Caco-2 (cell line): Measurements from ENCODE around the gene AIG1. TPM values are rescaled to one million over a fixed set of nuclear protein-coding genes. Genes with fewer than 3 reads are reported as not detected.

Experiments used
- BruUV-seq: library from RNA; stranded (reverse); fragments of 400-500 nt; replicated peaks from 2 replicates; lab custom pipeline; 2021; lab: Mats Ljungman, UMichigan
- CTCF ChIA-PET: fragments of 300-600 bp; sonication (Branson Sonifier 250); formaldehyde crosslinking; loops from one replicate; lab custom pipeline; 2022; ENCODE audit warnings: antibody characterized with exemption; lab: Charles Lee
- POLR2A ChIA-PET: fragments of 300-600 bp; sonication (Branson Sonifier 250); formaldehyde crosslinking; loops from one replicate; lab custom pipeline; 2022; ENCODE audit warnings: antibody characterized with exemption; lab: Charles Lee
- DNase-seq, 2 experiments: peaks; one replicate each; pipeline versions ENCODE4 v3.0.0 to v3.0.0-alpha.2; 2020 to 2022
- H3K27me3 ChIP-seq: replicated peaks from 2 replicates; pipeline ENCODE4 v1.6.0; 2011; ENCODE audit warnings: low read length; ENCODE audit not compliant: control insufficient read depth, insufficient read depth
- H3K36me3 ChIP-seq: 2 replicates; pipeline ENCODE4 v1.5.1; 2011; ENCODE audit warnings: low read length; ENCODE audit not compliant: control insufficient read depth, insufficient read depth
- H3K4me1 ChIP-seq: fragments of 250-450 bp; sonication (Bioruptor Pico); 2 replicates; pipeline ENCODE4 v1.5.1; 2020; ENCODE audit warnings: mild to moderate bottlenecking
- H3K4me3 ChIP-seq: 2 replicates; pipeline ENCODE4 v1.5.1; 2011; ENCODE audit warnings: low read depth, mild to moderate bottlenecking, control low read depth, low read length
- H3K9me3 ChIP-seq: fragments of 250-450 bp; sonication (Bioruptor Pico); 2 replicates; pipeline ENCODE4 v1.5.1; 2020; ENCODE audit warnings: mild to moderate bottlenecking, moderate library complexity
- H3K27ac Mint-ChIP-seq: one replicate; pipeline ENCODE4 v1.8.0; 2022; ENCODE audit warnings: mixed read lengths; ENCODE audit not compliant: unreplicated experiment
- H3K27me3 Mint-ChIP-seq: one replicate; pipeline ENCODE4 v1.8.0; 2022; ENCODE audit warnings: mixed read lengths; ENCODE audit not compliant: insufficient read depth, unreplicated experiment
- H3K36me3 Mint-ChIP-seq: one replicate; pipeline ENCODE4 v1.8.0; 2022; ENCODE audit warnings: mild to moderate bottlenecking, mixed read lengths; ENCODE audit not compliant: insufficient read depth, unreplicated experiment
- H3K4me1 Mint-ChIP-seq: one replicate; pipeline ENCODE4 v1.8.0; 2022; ENCODE audit warnings: low read depth, mixed read lengths; ENCODE audit not compliant: unreplicated experiment
- H3K4me3 Mint-ChIP-seq: one replicate; pipeline ENCODE4 v1.8.0; 2022; ENCODE audit warnings: mild to moderate bottlenecking, moderate library complexity, mixed read lengths; ENCODE audit not compliant: unreplicated experiment
- H3K9me3 Mint-ChIP-seq: one replicate; pipeline ENCODE4 v1.8.0; 2022; ENCODE audit warnings: mixed read lengths; ENCODE audit not compliant: unreplicated experiment
- intact Hi-C: fragments of 100-400 bp; cut with micrococcal nuclease; formaldehyde crosslinking; loops from one replicate; pipeline ENCODE4 v1.10.0; 2022; ENCODE audit not compliant: unreplicated experiment
- total RNA-seq: library from RNA; stranded (reverse); gene quantifications from 2 replicates; pipeline ENCODE4 v1.2.3, GENCODE V29; 2022
- TF ChIP-seq, protein P1 (sequence below), 2 experiments: fragments of 200-600 bp in 1 of 2; IDR thresholded peaks; 1 replicate in 1 of 2; 2 replicates in 1 of 2; pipeline versions ENCODE4 v1.5.1 to v1.8.0; 2011 to 2022; ENCODE audit warnings: antibody characterized with exemption in 1 of 2, control low read depth in 1 of 2, inconsistent platforms in 1 of 2, low read depth in 1 of 2, low read length in 1 of 2, mild to moderate bottlenecking in 1 of 2, moderate library complexity in 1 of 2; ENCODE audit not compliant: insufficient read depth in 1 of 2, severe bottlenecking in 1 of 2, unreplicated experiment in 1 of 2

Gene AIG1
- total RNA-seq, 1 experiment from 2014 or later = 27.6 TPM

GRCh38 chr6:143123081-143123480, 62.4 kb downstream of the AIG1 start:
- Mint-ChIP-seq H3K36me3 (no peaks in the 10 kb centered on the region), H3K4me1 (no peaks in the 10 kb centered on the region), H3K27ac (no peak overlapping the region), H3K4me3 (no peak overlapping the region), H3K27me3 (no peaks in the 10 kb centered on the region), H3K9me3 (peaks cover 31% of the 10 kb centered on the region)
- H3K9me3 ChIP-seq = 0 out of 2 replicates have a peak, but pooled peaks cover 4% of the 10 kb centered on the region
- intact Hi-C loops = no loop called here
- no peaks in the 10 kb centered on the region for H3K27me3 ChIP-seq
- no peak overlapping the region for H3K4me3 ChIP-seq
- no TSS peak for BruUV-seq
- CTCF ChIA-PET = no interaction called here
- DNase-seq = no peak
- H3K4me1 ChIP-seq = no peaks in the 10 kb centered on the region; the same call in 1 of the 2 replicates
- TF ChIP-seq, protein P1, sequence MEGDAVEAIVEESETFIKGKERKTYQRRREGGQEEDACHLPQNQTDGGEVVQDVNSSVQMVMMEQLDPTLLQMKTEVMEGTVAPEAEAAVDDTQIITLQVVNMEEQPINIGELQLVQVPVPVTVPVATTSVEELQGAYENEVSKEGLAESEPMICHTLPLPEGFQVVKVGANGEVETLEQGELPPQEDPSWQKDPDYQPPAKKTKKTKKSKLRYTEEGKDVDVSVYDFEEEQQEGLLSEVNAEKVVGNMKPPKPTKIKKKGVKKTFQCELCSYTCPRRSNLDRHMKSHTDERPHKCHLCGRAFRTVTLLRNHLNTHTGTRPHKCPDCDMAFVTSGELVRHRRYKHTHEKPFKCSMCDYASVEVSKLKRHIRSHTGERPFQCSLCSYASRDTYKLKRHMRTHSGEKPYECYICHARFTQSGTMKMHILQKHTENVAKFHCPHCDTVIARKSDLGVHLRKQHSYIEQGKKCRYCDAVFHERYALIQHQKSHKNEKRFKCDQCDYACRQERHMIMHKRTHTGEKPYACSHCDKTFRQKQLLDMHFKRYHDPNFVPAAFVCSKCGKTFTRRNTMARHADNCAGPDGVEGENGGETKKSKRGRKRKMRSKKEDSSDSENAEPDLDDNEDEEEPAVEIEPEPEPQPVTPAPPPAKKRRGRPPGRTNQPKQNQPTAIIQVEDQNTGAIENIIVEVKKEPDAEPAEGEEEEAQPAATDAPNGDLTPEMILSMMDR (IDR thresholded peaks at IDR 0.05; ENCODE audit: insufficient read depth in 1 of 2, low read depth in 1 of 2, low read length in 1 of 2, severe bottlenecking in 1 of 2, unreplicated experiment in 1 of 2) = no peak
- POLR2A ChIA-PET = no interaction called here
- H3K36me3 ChIP-seq = no peaks in the 10 kb centered on the region

DNA sequence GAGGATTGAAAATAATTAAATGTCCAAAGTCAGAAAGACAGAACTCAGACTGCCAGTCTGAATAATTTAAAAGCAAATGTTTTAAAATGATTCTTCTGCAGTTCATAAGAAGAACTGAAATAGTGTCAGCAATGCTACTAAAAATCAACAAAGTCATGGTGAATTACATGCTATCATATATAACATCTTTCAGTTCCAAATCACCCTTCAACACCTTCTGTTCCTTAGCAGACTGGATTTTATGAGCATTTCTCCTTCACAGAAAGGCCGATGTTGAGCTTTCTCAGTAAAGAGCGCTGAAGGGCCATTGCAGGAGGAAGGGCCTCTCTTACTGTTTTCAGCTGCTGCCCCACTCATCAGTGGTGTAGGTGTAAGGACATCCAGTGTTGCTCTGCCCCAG, 63.3 kb downstream of the AIG1 start:
- DNase-seq = no peak
- ChIA-PET POLR2A (no interaction called here), CTCF (no interaction called here)
- Histone ChIP-seq H3K4me3 (no peak overlapping the region), H3K27me3 (no peaks in the 10 kb centered on the region), H3K36me3 (no peaks in the 10 kb centered on the region), H3K4me1 (no peaks in the 10 kb centered on the region; the same call in 1 of the 2 replicates), H3K9me3 (0 out of 2 replicates have a peak, but pooled peaks cover 4% of the 10 kb centered on the region)
- no peaks in the 10 kb centered on the region for H3K36me3 Mint-ChIP-seq
- no peaks in the 10 kb centered on the region for H3K4me1 Mint-ChIP-seq
- H3K27ac Mint-ChIP-seq = no peak overlapping the region
- TF ChIP-seq, protein P1 (IDR thresholded peaks at IDR 0.05; ENCODE audit: insufficient read depth in 1 of 2, low read depth in 1 of 2, low read length in 1 of 2, severe bottlenecking in 1 of 2, unreplicated experiment in 1 of 2) = no peak
- H3K4me3 Mint-ChIP-seq = no peak overlapping the region
- no TSS peak for BruUV-seq
- no peaks in the 10 kb centered on the region for H3K27me3 Mint-ChIP-seq
- intact Hi-C loops = no loop called here
- peaks cover 31% of the 10 kb centered on the region for H3K9me3 Mint-ChIP-seq

DNA sequence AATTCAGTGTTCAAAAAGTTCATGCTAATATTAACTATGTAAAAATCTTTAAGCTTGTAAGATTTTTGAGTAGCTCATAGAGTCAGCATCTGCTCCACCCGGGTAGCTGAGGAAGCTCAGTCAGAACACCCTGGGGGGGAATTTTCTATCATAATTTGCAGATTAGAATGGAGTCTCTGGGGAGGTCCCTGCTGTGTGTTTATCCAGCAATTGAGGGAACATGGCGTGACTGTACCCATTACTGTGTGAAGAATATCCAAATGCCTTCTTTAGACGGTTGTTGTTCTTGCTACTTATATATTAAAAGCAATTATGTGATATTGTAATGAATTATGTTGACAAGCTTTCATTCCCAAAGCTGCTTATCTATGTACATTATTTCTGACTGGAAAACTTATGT, 64.8 kb downstream of the AIG1 start:
- ChIA-PET POLR2A (no interaction called here), CTCF (no interaction called here)
- Histone ChIP-seq H3K4me3 (no peak overlapping the region), H3K36me3 (no peaks in the 10 kb centered on the region), H3K27me3 (no peaks in the 10 kb centered on the region), H3K9me3 (0 out of 2 replicates have a peak, but pooled peaks cover 4% of the 10 kb centered on the region), H3K4me1 (no peaks in the 10 kb centered on the region)
- H3K4me3 Mint-ChIP-seq = no peak overlapping the region
- no peaks in the 10 kb centered on the region for H3K27me3 Mint-ChIP-seq
- H3K4me1 Mint-ChIP-seq = no peaks in the 10 kb centered on the region
- peaks cover 24% of the 10 kb centered on the region for H3K9me3 Mint-ChIP-seq
- no TSS peak for BruUV-seq
- TF ChIP-seq, protein P1 (IDR thresholded peaks at IDR 0.05; ENCODE audit: insufficient read depth in 1 of 2, low read depth in 1 of 2, low read length in 1 of 2, severe bottlenecking in 1 of 2, unreplicated experiment in 1 of 2) = no peak
- no peaks in the 10 kb centered on the region for H3K36me3 Mint-ChIP-seq
- intact Hi-C loops = no loop called here
- H3K27ac Mint-ChIP-seq = no peak overlapping the region
- DNase-seq = no peak
